Esophagus squamous epithelium (tissue), 4 donors: ENCODE measurements around the gene BCAP29.

ENCODE experiments used
- POLR2A ChIP-seq, 4 donors: fragments of 450-650 bp; IDR thresholded peaks; one replicate each; pipeline ENCODE4 v1.6.1; 2017; ENCODE audit warnings: antibody characterized with exemption in 4 of 4, mild to moderate bottlenecking in 4 of 4, moderate library complexity in 3 of 4
- TF ChIP-seq, protein P1 (sequence below), 6 experiments: fragments of 450-650 bp in 4 of 6; fragments of 200-600 bp in 2 of 6; sonication (generic) in 2 of 6; IDR thresholded peaks; one replicate each; pipeline ENCODE4 v1.5.1; 2016 to 2019; ENCODE audit warnings: antibody characterized with exemption in 6 of 6, mild to moderate bottlenecking in 4 of 6, moderate library complexity in 4 of 6

DNA sequence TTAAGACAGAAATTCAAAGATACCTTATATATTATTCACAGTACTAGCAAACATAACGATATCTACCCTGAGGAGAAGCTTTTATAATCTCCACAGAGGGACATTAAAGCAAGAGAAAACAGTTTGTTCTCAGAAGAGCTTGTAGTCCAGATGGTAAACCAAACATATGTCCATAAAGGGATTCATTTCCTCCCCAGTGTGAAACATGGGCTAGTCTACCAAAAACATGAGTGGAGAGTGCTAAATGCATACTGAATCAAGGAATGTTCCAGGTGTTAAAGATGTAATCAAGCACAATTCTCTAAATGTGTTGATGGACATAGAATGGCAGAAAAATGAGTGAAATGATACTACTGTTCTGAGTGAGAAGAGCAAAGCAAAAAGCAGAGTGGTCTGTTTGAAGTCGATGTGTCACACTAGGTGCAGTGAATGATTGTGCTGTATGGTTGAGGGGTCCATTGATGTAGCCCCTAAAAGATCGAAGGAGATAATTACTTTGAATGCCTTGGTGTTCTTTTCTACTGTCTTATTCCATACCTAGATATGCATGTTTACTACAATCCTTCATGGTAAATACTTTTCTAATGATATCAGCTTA, 25.3 kb downstream of the BCAP29 start:
- TF ChIP-seq POLR2A (IDR thresholded peaks at IDR 0.05) = no peak
- TF ChIP-seq, protein P1, sequence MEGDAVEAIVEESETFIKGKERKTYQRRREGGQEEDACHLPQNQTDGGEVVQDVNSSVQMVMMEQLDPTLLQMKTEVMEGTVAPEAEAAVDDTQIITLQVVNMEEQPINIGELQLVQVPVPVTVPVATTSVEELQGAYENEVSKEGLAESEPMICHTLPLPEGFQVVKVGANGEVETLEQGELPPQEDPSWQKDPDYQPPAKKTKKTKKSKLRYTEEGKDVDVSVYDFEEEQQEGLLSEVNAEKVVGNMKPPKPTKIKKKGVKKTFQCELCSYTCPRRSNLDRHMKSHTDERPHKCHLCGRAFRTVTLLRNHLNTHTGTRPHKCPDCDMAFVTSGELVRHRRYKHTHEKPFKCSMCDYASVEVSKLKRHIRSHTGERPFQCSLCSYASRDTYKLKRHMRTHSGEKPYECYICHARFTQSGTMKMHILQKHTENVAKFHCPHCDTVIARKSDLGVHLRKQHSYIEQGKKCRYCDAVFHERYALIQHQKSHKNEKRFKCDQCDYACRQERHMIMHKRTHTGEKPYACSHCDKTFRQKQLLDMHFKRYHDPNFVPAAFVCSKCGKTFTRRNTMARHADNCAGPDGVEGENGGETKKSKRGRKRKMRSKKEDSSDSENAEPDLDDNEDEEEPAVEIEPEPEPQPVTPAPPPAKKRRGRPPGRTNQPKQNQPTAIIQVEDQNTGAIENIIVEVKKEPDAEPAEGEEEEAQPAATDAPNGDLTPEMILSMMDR (IDR thresholded peaks at IDR 0.05) = no peak
